ENCODE results near the gene CACNB1.

DNA sequence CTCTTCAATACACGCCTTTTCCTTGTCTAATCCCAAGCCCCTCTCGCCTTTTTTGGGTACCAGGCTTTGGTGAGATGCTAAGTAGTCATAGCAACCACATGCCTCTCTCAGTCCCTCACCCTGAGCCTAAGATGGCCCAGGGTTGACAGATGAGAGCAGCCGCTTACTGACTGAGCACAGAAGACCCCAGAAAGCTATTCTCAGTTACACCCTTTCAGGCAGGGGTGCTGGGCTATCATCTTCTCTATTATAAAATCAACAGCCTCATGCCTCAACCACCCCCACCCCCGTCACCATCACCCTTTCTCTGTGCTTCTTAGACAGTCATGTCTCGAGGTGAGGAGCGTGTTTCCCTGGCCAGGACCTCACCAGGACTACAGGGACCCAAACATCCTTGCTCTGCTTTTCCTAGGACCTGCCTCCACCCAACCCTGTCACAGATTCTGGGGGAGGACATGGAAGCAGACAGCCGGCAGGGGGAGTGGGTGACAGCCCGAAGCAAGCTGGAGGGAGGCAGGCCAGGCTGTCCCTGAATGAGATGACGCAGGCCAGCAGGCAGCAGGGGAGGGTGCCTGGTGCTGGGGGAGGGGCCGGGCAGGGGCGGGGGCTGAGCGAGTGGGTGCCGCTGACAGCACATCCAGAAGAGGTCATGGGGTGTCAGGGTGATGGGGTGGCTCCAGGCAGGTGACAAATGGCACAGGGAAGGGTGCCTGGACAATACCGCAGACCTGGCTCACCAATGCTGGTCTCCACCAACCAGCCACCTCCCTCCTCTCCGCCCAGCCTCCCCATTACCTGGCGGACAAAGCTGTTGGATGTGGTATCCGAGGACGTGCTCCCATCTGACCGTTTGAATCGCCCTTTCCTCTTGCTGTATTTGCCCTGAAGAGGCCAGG, 3.1 kb downstream of the CACNB1 start:
- TF ChIP-seq POLR2AphosphoS5 (IDR thresholded peaks at IDR 0.05), result no peak
- TF ChIP-seq, protein P1, sequence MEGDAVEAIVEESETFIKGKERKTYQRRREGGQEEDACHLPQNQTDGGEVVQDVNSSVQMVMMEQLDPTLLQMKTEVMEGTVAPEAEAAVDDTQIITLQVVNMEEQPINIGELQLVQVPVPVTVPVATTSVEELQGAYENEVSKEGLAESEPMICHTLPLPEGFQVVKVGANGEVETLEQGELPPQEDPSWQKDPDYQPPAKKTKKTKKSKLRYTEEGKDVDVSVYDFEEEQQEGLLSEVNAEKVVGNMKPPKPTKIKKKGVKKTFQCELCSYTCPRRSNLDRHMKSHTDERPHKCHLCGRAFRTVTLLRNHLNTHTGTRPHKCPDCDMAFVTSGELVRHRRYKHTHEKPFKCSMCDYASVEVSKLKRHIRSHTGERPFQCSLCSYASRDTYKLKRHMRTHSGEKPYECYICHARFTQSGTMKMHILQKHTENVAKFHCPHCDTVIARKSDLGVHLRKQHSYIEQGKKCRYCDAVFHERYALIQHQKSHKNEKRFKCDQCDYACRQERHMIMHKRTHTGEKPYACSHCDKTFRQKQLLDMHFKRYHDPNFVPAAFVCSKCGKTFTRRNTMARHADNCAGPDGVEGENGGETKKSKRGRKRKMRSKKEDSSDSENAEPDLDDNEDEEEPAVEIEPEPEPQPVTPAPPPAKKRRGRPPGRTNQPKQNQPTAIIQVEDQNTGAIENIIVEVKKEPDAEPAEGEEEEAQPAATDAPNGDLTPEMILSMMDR (IDR thresholded peaks at IDR 0.05), result no peak
